ENCODE results near the gene ZNF106.

GRCh38 chr15:42511007-42511391 lies 20.1 kb upstream of the ZNF106 start:
- TF ChIP-seq POLR2AphosphoS5 (IDR thresholded peaks at IDR 0.05) (no peak), CTCF (IDR thresholded peaks at IDR 0.05) (no peak), EP300 (IDR thresholded peaks at IDR 0.05) (no peak), POLR2A (IDR thresholded peaks at IDR 0.05) (no peak)

All from suprapubic skin (tissue), 4 donors.